ENCODE data around the gene RIPPLY3.
A peak's percentile ranks its signal among the peaks of the same experiment; 100 is the strongest.
"Not testable (repeated sequence)": the region's sequence is repeated elsewhere in the genome, so short reads cannot be mapped to it uniquely, and the experiment has no call there.

The RIPPLY3 gene

DNA sequence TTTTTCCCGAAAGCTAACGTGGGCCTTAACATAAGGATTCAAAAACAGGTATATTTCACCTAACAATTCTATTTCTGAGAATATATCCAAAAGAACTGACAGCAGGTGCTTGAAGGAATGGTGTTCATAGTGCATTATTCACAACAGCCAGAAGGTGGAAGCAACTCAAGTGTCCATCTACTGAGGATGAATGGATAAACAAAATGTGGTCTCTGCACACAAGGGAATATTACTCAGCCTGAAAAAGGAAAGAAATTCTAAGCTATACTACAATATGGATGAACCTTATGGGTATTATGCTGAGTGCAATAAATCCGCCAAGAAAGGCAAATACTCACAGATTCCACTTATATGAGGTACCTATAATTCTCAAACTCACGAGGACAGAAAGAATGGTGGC lies 6.1 kb upstream of the RIPPLY3 start:
- TF ChIP-seq, protein P1, sequence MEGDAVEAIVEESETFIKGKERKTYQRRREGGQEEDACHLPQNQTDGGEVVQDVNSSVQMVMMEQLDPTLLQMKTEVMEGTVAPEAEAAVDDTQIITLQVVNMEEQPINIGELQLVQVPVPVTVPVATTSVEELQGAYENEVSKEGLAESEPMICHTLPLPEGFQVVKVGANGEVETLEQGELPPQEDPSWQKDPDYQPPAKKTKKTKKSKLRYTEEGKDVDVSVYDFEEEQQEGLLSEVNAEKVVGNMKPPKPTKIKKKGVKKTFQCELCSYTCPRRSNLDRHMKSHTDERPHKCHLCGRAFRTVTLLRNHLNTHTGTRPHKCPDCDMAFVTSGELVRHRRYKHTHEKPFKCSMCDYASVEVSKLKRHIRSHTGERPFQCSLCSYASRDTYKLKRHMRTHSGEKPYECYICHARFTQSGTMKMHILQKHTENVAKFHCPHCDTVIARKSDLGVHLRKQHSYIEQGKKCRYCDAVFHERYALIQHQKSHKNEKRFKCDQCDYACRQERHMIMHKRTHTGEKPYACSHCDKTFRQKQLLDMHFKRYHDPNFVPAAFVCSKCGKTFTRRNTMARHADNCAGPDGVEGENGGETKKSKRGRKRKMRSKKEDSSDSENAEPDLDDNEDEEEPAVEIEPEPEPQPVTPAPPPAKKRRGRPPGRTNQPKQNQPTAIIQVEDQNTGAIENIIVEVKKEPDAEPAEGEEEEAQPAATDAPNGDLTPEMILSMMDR (conservative IDR thresholded peaks at IDR 0.05; ENCODE audit: low read depth), result no peak
- POLR2A ChIA-PET (ENCODE audit: low non-redundant PET), result no interaction called here
- CTCF ChIA-PET, result interaction anchor here (0.6 kb wide), 1 partner anchor 276 kb away, joined by 4 read pairs; no protein-coding TSS in a partner anchor
- no peak overlapping the region for H3K27ac ChIP-seq
- no peak for DNase-seq (ENCODE audit: low spot score)

DNA sequence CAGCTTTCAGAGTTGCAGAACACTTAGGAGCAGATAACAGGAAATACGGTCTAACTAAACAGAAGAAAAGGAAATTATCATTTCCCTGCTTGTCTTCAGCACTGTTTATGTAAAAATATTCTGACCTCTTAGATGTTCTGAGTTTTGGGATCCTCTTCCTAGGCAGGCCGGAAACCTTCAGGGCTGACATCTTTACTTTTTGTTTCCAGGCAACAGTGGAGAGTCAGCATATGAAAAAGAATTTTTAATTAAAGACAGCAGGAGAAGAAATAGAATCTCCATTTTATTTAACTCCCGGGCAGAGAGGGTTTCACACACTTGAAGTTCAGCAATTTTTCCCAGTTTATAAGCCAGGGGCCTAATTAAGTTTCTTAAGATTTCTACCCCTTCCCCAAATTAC lies 5.1 kb upstream of the RIPPLY3 start:
- no peak overlapping the region for H3K27ac ChIP-seq
- ChIA-PET POLR2A (ENCODE audit: low non-redundant PET) (no interaction called here), CTCF (interaction anchor here (1.0 kb wide), 1 partner anchor 74 kb away, joined by 4 read pairs; no protein-coding TSS in a partner anchor)
- TF ChIP-seq, protein P1 (conservative IDR thresholded peaks at IDR 0.05; ENCODE audit: low read depth), result no peak
- no peak for DNase-seq (ENCODE audit: low spot score)

DNA sequence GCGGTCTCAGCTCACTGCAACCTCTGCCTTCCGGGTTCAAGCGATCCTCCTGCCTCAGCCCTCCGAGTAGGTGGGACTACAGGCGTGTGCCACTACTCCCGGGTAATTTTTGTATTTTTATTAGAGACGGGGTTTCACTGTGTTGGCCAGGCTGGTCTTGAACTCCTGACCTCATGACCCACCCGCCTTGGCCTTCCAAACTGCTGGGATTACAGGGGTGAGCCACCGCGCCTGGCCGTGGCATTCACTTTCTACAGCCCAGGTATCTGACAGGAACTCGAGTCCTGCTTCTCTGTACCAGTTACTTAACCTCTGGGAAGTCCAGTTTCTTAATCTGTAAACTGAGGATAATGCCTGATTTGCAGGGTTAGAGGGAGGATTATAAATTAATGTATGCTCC lies 3.7 kb upstream of the RIPPLY3 start:
- CTCF ChIA-PET; POLR2A ChIA-PET (ENCODE audit: low non-redundant PET); H3K27ac ChIP-seq: not testable (repeated sequence)

GRCh38 chr21:37003917-37004316 lies 2.6 kb upstream of the RIPPLY3 start:
- CTCF ChIA-PET; POLR2A ChIA-PET (ENCODE audit: low non-redundant PET): not testable (repeated sequence)

More for the DNA sequence above, 3.7 kb upstream of the RIPPLY3 start:
- not testable (repeated sequence) for DNase-seq (ENCODE audit: low spot score)

DNA sequence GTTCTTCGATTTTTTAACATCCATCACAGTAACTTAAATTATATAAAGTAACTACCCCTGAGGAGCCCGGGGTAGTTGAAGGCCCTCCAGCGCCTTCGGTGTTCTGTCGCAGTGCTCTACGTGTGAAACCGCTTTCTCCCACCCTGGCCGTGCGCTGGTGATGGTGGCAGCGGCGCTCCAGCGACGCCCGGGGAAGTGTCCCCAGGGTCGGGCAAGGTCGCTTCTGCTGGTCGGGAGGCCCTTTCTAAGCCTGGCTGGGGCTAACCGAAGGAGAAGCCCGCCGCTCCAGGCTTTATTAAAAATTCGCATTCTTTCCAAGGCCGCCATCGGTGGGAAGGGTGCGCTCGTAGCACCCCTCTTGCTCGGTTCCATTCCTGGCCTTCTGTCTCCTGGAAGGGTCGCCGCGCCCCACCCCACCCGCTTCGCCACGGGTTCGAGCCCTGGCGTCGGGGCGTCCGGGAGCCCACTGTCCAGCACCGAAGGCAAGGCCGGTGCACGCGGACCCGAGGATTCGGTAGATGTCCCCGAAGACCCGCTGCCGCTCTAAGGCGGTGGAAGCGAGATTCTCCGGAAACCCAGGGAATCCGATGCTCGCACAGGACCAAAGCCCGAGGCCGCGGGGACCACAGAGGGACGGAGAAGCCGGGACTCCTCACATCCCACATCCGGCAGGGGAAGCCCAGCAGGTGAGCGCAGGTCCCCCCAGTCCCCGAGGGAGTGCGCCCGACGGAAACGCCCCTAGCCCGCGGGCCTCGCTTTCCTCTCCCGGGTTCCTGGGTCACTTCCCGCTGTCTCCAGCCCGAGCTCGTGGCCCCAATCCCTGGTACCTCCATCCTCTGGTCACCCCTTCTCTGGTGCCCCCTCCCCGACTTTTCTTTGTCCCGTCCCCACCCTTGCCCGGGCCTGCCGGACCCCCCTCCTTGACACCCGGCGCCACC lies 685 bp upstream of the RIPPLY3 start:
- DNase-seq (ENCODE audit: low spot score), result no peak
- ChIA-PET POLR2A (ENCODE audit: low non-redundant PET) (no interaction called here), CTCF (interaction anchor here (1.2 to 1.7 kb wide), 2 partner anchors 15 to 16 kb away, joined by 4 to 5 read pairs; no protein-coding TSS in a partner anchor)
- TF ChIP-seq, protein P1 (conservative IDR thresholded peaks at IDR 0.05; ENCODE audit: low read depth), result no peak
- H3K27ac ChIP-seq, result no peak overlapping the region

More at GRCh38 chr21:37003917-37004316, 2.6 kb upstream of the RIPPLY3 start:
- not testable (repeated sequence) for DNase-seq (ENCODE audit: low spot score); H3K27ac ChIP-seq

DNA sequence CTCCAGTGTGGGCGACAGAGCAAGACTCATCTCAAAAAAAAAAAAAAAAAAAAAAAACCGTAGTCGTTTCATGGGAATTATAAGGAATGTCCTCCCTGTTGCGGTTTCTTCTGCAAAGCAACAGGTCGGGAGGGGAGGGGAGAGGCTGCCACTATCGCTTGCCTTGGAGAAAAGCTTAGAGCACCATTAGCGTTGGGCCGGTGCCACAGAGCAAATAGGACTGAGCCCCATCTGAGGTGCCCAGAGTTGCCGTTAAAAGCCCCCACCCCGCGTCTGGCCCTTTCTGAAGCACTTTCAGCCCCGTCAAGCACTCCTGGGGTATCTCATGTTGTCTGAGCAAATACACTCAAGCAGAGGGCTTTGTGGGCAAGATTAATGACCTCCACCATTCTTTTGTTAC lies 2.2 kb downstream of the RIPPLY3 start:
- POLR2A ChIA-PET (ENCODE audit: low non-redundant PET), result no interaction called here
- H3K27ac ChIP-seq, result no peak overlapping the region
- no peak for DNase-seq (ENCODE audit: low spot score)
- TF ChIP-seq, protein P1 (conservative IDR thresholded peaks at IDR 0.05; ENCODE audit: low read depth), result no peak
- CTCF ChIA-PET, result no interaction called here

- H3K27ac ChIP-seq, result no peak overlapping the region
- ChIA-PET POLR2A (ENCODE audit: low non-redundant PET) (no interaction called here), CTCF (interaction anchor here (0.5 to 1.7 kb wide), 11 partner anchors 14 to 83 kb away, joined by 3 to 13 read pairs (median 4); partner anchors contain the start of gene HLCS)
- peak; percentile 80 for DNase-seq (ENCODE audit: low spot score)
- TF ChIP-seq, protein P1 (conservative IDR thresholded peaks at IDR 0.05; ENCODE audit: low read depth), result peak; percentile 84
Measured at GRCh38 chr21:37009740-37010341, 3.3 kb downstream of the RIPPLY3 start.

Data from RWPE1 (cell line).